ENCODE data around the gene DNMT3A. TPM values are rescaled to one million over a fixed set of nuclear protein-coding genes. Genes with fewer than 3 reads are reported as not detected.
A peak's percentile ranks its signal among the peaks of the same experiment; 100 is the strongest.

Gene DNMT3A
- total and polyA plus RNA-seq, 4 donors = 33.7 to 52.3 (median 43.0) TPM

GRCh38 chr2:25229279-25230197 lies 112.2 kb downstream of the DNMT3A start:
- H3K36me3 ChIP-seq (ENCODE audit: control insufficient read depth, insufficient read depth, low read length) = peaks cover 43% of the 10 kb centered on the region
- H3K4me3 ChIP-seq (ENCODE audit: low read depth, low read length) = no peak overlapping the region
- H3K4me1 ChIP-seq (ENCODE audit: control insufficient read depth, insufficient read depth, low read length) = peaks cover 38% of the 10 kb centered on the region
- H3K9me3 ChIP-seq (ENCODE audit: control insufficient read depth, insufficient read depth, low read length) = no peaks in the 10 kb centered on the region
- DNase-seq (ENCODE audit: low read depth in 4 of 6, low spot score in 6 of 6) = peak in 2 of 6 donors; percentile 48 to 57
- WGBS (ENCODE audit: insufficient coverage) = 31% methylated on average over 14 of the region's 15 CpGs
- no peaks in the 10 kb centered on the region for H3K27me3 ChIP-seq (ENCODE audit: control insufficient read depth, insufficient read depth, low read length)
- H3K27ac ChIP-seq (ENCODE audit: low read depth, low read length) = peak overlapping the region; percentile 64

GRCh38 chr2:25228848-25229278 lies 112.9 kb downstream of the DNMT3A start:
- H3K4me3 ChIP-seq (ENCODE audit: low read depth, low read length) = no peak overlapping the region

GRCh38 chr2:25227576-25227975 lies 114.1 kb downstream of the DNMT3A start:
- no peak overlapping the region for H3K4me3 ChIP-seq (ENCODE audit: low read depth, low read length)
- 52% methylated on average over 4 of the region's 7 CpGs for WGBS (ENCODE audit: insufficient coverage)
- no peaks in the 10 kb centered on the region for H3K9me3 ChIP-seq (ENCODE audit: control insufficient read depth, insufficient read depth, low read length)
- H3K36me3 ChIP-seq (ENCODE audit: control insufficient read depth, insufficient read depth, low read length) = peaks cover 26% of the 10 kb centered on the region
- DNase-seq (ENCODE audit: low read depth in 4 of 6, low spot score in 6 of 6) = no peak
- no peak overlapping the region for H3K27ac ChIP-seq (ENCODE audit: low read depth, low read length)
- peaks cover 32% of the 10 kb centered on the region for H3K4me1 ChIP-seq (ENCODE audit: control insufficient read depth, insufficient read depth, low read length)
- H3K27me3 ChIP-seq (ENCODE audit: control insufficient read depth, insufficient read depth, low read length) = no peaks in the 10 kb centered on the region

More at GRCh38 chr2:25228848-25229278, 112.9 kb downstream of the DNMT3A start:
- Histone ChIP-seq H3K27ac (ENCODE audit: low read depth, low read length) (peak overlapping the region; percentile 64), H3K4me1 (ENCODE audit: control insufficient read depth, insufficient read depth, low read length) (peaks cover 32% of the 10 kb centered on the region), H3K36me3 (ENCODE audit: control insufficient read depth, insufficient read depth, low read length) (peaks cover 36% of the 10 kb centered on the region), H3K27me3 (ENCODE audit: control insufficient read depth, insufficient read depth, low read length) (no peaks in the 10 kb centered on the region), H3K9me3 (ENCODE audit: control insufficient read depth, insufficient read depth, low read length) (no peaks in the 10 kb centered on the region)
- DNase-seq (ENCODE audit: low read depth in 4 of 6, low spot score in 6 of 6) = peak in 2 of 6 donors; percentile 88 to 91
- WGBS (ENCODE audit: insufficient coverage) = 20% methylated on average over 5 of the region's 9 CpGs

- H3K4me1 ChIP-seq (ENCODE audit: control insufficient read depth, insufficient read depth, low read length) = peaks cover 32% of the 10 kb centered on the region
- H3K36me3 ChIP-seq (ENCODE audit: control insufficient read depth, insufficient read depth, low read length) = peaks cover 19% of the 10 kb centered on the region
- WGBS (ENCODE audit: insufficient coverage) = 89% methylated on average over 1 of the region's 4 CpGs
- H3K27ac ChIP-seq (ENCODE audit: low read depth, low read length) = no peak overlapping the region
- no peaks in the 10 kb centered on the region for H3K27me3 ChIP-seq (ENCODE audit: control insufficient read depth, insufficient read depth, low read length)
- DNase-seq (ENCODE audit: low read depth in 4 of 6, low spot score in 6 of 6) = no peak
- no peaks in the 10 kb centered on the region for H3K9me3 ChIP-seq (ENCODE audit: control insufficient read depth, insufficient read depth, low read length)
- no peak overlapping the region for H3K4me3 ChIP-seq (ENCODE audit: low read depth, low read length)
Measured at GRCh38 chr2:25226827-25227226, 114.9 kb downstream of the DNMT3A start.

GRCh38 chr2:25222477-25223121 lies 119.1 kb downstream of the DNMT3A start:
- H3K27me3 ChIP-seq (ENCODE audit: control insufficient read depth, insufficient read depth, low read length) = no peaks in the 10 kb centered on the region
- H3K36me3 ChIP-seq (ENCODE audit: control insufficient read depth, insufficient read depth, low read length) = no peaks in the 10 kb centered on the region
- H3K9me3 ChIP-seq (ENCODE audit: control insufficient read depth, insufficient read depth, low read length) = no peaks in the 10 kb centered on the region
- WGBS (ENCODE audit: insufficient coverage) = 82% methylated on average over 5 of the region's 5 CpGs
- no peak overlapping the region for H3K4me3 ChIP-seq (ENCODE audit: low read depth, low read length)
- H3K4me1 ChIP-seq (ENCODE audit: control insufficient read depth, insufficient read depth, low read length) = no peaks in the 10 kb centered on the region
- DNase-seq (ENCODE audit: low read depth in 4 of 6, low spot score in 6 of 6) = no peak
- no peak overlapping the region for H3K27ac ChIP-seq (ENCODE audit: low read depth, low read length)

GRCh38 chr2:25221579-25221978 lies 120.1 kb downstream of the DNMT3A start:
- H3K36me3 ChIP-seq (ENCODE audit: control insufficient read depth, insufficient read depth, low read length) = no peaks in the 10 kb centered on the region
- H3K27ac ChIP-seq (ENCODE audit: low read depth, low read length) = no peak overlapping the region
- 97% methylated on average over 4 of the region's 4 CpGs for WGBS (ENCODE audit: insufficient coverage)
- peaks cover 2% of the 10 kb centered on the region for H3K4me1 ChIP-seq (ENCODE audit: control insufficient read depth, insufficient read depth, low read length)
- no peak for DNase-seq (ENCODE audit: low read depth in 4 of 6, low spot score in 6 of 6)
- no peaks in the 10 kb centered on the region for H3K27me3 ChIP-seq (ENCODE audit: control insufficient read depth, insufficient read depth, low read length)
- no peak overlapping the region for H3K4me3 ChIP-seq (ENCODE audit: low read depth, low read length)
- H3K9me3 ChIP-seq (ENCODE audit: control insufficient read depth, insufficient read depth, low read length) = no peaks in the 10 kb centered on the region

- Histone ChIP-seq H3K4me1 (ENCODE audit: control insufficient read depth, insufficient read depth, low read length) (peaks cover 7% of the 10 kb centered on the region), H3K9me3 (ENCODE audit: control insufficient read depth, insufficient read depth, low read length) (no peaks in the 10 kb centered on the region), H3K36me3 (ENCODE audit: control insufficient read depth, insufficient read depth, low read length) (no peaks in the 10 kb centered on the region), H3K27me3 (ENCODE audit: control insufficient read depth, insufficient read depth, low read length) (no peaks in the 10 kb centered on the region), H3K27ac (ENCODE audit: low read depth, low read length) (no peak overlapping the region), H3K4me3 (ENCODE audit: low read depth, low read length) (no peak overlapping the region)
- DNase-seq (ENCODE audit: low read depth in 4 of 6, low spot score in 6 of 6) = no peak
- WGBS (ENCODE audit: insufficient coverage) = 91% methylated on average over 2 of the region's 3 CpGs
Measured at GRCh38 chr2:25220313-25220712, 121.4 kb downstream of the DNMT3A start.

GRCh38 chr2:25219621-25220020 lies 122.1 kb downstream of the DNMT3A start:
- H3K4me3 ChIP-seq (ENCODE audit: low read depth, low read length) = no peak overlapping the region
- no peak for DNase-seq (ENCODE audit: low read depth in 4 of 6, low spot score in 6 of 6)
- H3K4me1 ChIP-seq (ENCODE audit: control insufficient read depth, insufficient read depth, low read length) = peaks cover 7% of the 10 kb centered on the region
- no peaks in the 10 kb centered on the region for H3K27me3 ChIP-seq (ENCODE audit: control insufficient read depth, insufficient read depth, low read length)
- 85% methylated on average over 3 of the region's 3 CpGs for WGBS (ENCODE audit: insufficient coverage)
- no peaks in the 10 kb centered on the region for H3K36me3 ChIP-seq (ENCODE audit: control insufficient read depth, insufficient read depth, low read length)
- H3K9me3 ChIP-seq (ENCODE audit: control insufficient read depth, insufficient read depth, low read length) = no peaks in the 10 kb centered on the region
- no peak overlapping the region for H3K27ac ChIP-seq (ENCODE audit: low read depth, low read length)

- Histone ChIP-seq H3K9me3 (ENCODE audit: control insufficient read depth, insufficient read depth, low read length) (no peaks in the 10 kb centered on the region), H3K27me3 (ENCODE audit: control insufficient read depth, insufficient read depth, low read length) (no peaks in the 10 kb centered on the region), H3K27ac (ENCODE audit: low read depth, low read length) (no peak overlapping the region), H3K4me3 (ENCODE audit: low read depth, low read length) (no peak overlapping the region), H3K36me3 (ENCODE audit: control insufficient read depth, insufficient read depth, low read length) (no peaks in the 10 kb centered on the region), H3K4me1 (ENCODE audit: control insufficient read depth, insufficient read depth, low read length) (peaks cover 9% of the 10 kb centered on the region)
- DNase-seq (ENCODE audit: low read depth in 4 of 6, low spot score in 6 of 6) = no peak
- WGBS (ENCODE audit: insufficient coverage) = 80% methylated on average over 2 of the region's 3 CpGs
Measured at GRCh38 chr2:25218100-25218499, 123.6 kb downstream of the DNMT3A start.
